Measurements from ENCODE around the gene CCDC70.

Gene CCDC70

DNA sequence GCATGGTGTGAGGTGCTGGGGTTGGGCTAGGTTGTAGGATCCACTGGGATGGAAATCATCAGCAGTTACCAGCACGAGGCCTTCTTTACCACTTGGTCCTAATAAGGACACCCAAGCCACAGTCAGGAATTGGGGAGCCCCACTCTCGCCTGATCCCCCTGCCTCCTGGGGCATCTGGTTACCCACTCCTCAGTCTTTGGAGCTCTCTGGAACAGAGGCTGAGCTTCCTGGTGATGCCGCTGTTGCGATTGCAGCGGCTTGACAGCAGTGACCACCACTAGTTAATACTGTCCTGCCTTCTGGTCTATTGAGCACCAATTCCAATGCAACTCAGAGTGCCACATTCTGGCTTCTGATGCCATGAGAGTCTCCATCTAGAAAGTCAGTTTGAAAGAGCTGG, 30.2 kb upstream of the CCDC70 start:
- no peak for DNase-seq

- DNase-seq: no peak
These were observed 29.2 kb upstream of the CCDC70 start for GRCh38 chr13:51832471-51833152.

GRCh38 chr13:51833980-51834379, 27.8 kb upstream of the CCDC70 start:
- no peak for DNase-seq

GRCh38 chr13:51834581-51835171, 27.1 kb upstream of the CCDC70 start:
- no peak for DNase-seq

DNA sequence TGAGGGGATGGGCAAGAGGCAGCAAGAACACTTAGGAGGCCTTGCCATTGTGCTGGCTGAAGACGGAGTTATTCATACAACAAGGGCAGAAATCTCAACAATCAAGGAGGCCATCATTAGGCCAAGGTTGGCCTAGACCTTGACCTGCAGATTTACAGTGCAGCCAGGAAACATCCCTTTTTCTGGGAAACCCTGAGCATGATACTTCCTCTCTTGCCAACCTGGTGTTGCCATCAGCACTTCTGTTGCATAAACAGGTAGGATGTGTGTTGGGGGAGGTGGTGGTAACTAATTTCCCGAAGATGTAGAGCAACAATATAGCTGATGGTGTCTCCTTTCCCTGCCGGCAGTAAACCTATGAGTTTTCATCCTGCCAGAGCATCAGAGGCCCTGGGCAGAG, 24.8 kb upstream of the CCDC70 start:
- DNase-seq: no peak

GRCh38 chr13:51838240-51838846, 23.4 kb upstream of the CCDC70 start:
- no peak for DNase-seq

DNA sequence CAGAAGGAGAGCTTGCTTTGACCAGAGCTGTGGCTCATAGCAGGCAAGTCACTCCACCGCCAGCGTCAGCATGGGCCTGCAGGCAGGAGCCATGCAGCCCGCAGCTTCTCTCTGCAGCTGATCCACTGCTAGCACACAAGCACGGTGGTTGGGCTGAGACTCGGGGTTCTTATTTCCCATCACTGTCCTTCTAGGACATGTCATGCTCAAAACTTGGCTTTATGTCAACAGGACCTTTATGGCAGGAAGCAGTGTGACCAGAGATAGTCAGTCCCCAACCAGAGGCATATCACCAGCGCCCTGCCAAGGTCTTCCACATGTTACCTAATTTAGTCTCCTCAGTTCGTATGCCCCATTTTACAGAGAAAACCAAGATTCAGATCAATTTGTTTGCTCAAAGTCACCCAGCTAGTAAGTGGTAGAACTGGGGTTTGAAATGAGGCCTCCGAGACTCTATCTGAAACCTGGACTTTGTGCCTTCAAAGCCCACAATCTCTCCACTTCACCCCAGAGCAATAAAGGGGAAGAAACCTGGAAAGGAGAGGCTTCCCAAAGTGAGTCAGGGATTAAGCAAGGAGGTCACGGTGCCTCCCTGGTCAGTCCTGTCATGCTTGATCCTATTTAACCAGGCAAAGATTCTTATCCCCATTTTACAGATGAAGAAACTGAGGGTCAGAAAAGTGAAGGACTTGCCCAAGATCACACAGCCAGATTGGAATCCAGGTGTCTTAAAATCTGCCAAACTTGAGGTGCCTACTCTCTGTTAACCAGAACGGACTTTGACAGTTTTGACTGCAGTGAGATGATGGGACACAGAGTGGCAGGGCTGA, 21.8 kb upstream of the CCDC70 start:
- no peak for DNase-seq

DNA sequence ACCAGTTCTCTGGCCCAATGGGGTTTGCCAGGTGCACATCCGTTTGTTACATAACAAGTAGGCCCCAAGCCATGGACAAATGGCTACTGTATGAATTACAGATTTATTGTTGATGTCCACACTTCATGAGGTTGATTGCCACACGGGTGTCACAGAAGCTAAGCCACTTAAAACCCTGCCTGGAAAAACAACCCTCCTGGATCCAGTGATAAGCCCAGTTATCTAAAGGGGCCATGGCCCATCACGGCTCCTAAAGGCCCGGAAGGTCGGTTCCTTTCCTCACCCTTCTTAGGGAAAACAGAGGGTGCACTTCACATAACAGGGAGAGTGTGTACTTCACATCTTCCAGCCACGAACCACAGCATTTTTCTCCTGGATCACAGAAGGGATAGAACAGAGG, 20.9 kb upstream of the CCDC70 start:
- DNase-seq: no peak

DNA sequence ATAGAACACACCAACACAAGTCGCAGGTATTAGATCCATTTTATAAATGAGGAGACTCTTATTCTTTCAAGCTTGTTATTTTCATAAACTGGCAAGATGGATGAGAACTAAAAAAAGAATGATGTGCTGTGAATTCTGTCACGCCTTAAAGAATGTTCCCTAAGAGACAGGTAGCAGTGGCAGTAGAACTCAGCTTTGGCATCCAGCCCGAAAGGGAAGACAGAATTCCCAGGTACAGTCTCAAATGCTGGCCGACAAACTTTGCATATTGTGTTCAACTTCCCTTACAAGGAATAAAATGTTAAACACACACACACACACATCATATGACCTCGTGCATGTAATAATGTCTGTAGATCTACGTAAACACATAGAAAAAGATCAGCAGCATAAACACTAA, 20.0 kb upstream of the CCDC70 start:
- DNase-seq: no peak

DNA sequence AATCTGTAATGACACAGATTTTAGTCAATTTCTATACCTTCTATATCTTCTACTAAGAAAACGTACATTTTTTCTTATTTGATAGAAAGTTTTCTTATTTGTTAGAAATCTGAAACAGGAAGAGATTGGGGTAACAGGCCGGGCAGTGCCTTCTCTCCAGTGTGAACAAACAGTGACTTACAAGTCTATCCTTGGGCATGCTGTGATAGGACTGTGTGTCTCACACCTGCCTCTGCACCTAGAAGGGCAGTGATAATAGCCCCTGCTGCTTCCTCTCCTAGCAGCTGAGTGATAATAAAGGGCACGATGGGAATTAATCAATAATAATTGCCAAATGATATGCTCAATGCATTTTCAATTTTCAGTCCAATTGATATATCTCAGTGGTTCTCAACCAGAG, 18.2 kb upstream of the CCDC70 start:
- no peak for DNase-seq

GRCh38 chr13:51844862-51845573, 16.8 kb upstream of the CCDC70 start, which contains the start of gene TMEM272:
Gene TMEM272 (minus strand): TSS chr13:51845177. CDS start chr13:51838530, 6,647 bp downstream.
- DNase-seq: no peak

- DNase-seq: no peak
These were observed 16.0 kb upstream of the CCDC70 start for GRCh38 chr13:51845574-51846318.

DNA sequence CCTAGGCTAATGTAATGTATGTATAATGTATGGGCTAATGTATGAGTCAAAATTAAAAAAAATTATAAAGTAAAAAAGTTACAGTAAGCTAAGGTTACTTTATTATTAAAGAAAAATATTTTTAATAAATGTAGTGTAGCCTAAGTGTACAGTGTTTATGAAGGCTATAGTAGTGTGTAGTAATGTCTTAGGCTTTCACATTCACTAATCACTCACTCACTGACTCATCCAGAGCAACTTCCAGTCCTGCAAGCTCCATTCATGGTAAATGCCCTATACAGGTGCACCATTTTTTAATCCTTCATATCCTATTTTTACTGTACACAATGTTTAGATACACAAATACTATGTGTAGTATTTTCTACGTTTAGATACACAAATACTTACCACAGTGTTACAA, 15.0 kb upstream of the CCDC70 start:
- DNase-seq: no peak

DNA sequence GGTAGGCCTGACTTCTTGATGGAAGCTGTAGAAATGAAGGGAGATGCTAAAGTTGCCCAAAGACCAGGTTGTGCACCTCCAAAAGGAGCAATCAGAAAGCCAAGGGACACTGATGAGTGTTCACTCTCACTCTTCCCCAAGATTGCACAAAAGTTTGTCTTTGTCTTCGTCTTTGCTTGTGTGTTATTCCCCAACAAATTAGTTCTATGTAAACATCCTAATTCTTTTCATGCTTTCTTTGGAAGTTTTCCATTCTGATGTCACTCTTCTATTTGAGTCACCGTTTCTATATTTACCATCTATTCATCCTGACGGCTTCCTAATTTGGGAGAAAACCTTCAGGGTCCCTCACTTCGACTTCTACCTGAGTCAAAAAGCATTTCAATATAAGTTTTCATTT, 13.1 kb upstream of the CCDC70 start:
- no peak for DNase-seq

GRCh38 chr13:51849145-51850101, 12.3 kb upstream of the CCDC70 start:
- no peak for DNase-seq

DNA sequence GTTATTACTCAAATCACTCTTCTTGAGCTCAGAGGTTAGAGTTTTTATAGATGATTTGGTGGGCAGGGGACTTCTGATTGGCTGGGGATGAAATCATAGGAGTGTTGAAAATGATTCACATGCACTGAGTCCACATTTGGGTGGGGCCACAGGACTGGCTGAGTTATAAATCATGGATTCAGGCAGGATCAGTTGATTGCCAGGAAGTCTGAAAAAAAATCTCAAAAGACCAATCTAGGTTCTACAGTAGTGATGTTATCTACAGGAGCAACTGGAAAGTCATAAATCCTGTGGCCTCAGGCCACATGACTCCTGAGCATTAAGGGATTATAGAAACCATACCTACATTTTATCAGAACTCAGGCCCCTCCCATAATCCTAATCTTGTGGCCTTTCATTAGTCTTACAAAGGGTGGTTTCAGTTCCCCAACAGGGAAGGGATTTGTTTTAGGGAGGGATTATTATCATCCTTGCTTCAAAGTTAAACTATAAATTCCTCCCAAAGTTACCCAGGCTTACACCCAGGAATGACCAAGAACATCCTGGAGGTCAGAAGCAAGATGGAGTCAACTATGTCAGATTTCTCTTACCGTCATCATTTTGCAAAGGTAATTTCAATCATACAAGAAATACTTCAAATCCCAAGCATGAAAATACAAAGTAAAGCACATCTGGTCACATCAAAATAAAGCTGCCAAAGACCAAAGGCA, 5.6 kb upstream of the CCDC70 start:
- no peak for DNase-seq

- no peak for DNase-seq
These were observed 4.8 kb upstream of the CCDC70 start for GRCh38 chr13:51856998-51857397.

- no peak for DNase-seq
These were observed 3.1 kb upstream of the CCDC70 start for GRCh38 chr13:51858433-51859247.

DNA sequence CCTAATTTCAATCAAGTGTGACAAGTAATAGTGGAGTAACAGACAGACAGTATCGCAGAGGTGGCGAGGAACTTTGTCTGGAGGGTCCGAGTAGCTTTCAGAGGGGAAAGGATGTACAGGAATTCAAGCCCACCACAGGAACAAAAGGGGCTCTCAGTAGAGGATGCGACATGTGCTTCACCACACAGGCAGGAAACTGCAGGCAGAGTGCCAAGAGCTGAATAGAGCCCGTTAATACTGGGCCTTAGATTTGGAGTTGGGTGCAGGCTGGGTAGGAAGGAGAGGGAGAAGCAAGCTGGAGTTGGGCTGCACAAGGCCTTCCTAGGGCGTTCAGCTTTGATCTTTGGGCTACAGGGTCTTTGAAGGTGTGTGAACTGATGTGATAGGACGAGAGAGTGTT, 1.2 kb downstream of the CCDC70 start:
- no peak for DNase-seq

Data from NCI-H1048 (cell line).